NCI-H2081 treated with DMSO at 0.1 percent for 48 hours (cell line): ENCODE data around the gene CCND1.
"Not testable (repeated sequence)": the region's sequence is repeated elsewhere in the genome, so short reads cannot be mapped to it uniquely, and the experiment has no call there.

ENCODE experiments used
- DNase-seq: peaks from one replicate; lab custom pipeline; 2025; lab: John Stamatoyannopoulos, UW

Gene CCND1

DNA sequence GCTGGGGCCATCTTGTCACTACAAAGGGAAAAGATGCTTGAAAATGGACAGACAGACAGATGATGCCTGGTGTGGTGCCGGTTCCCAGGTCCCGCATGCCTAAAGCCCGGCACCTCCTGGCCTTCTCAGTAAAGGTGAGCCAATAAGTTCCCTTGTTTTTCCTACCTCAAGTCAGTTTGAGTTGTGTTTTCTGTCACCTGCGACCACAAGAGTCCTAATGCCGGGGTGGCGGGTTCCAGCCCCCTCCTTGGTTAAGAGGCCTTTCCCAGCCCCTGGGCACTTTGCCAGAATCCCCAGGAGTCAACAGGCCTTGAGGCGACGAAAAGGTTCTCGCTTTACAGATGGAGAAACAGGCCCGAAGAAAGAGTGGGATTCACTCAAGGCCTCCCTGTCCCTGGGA is 53.8 kb downstream of the CCND1 start:
- DNase-seq: no peak

DNA sequence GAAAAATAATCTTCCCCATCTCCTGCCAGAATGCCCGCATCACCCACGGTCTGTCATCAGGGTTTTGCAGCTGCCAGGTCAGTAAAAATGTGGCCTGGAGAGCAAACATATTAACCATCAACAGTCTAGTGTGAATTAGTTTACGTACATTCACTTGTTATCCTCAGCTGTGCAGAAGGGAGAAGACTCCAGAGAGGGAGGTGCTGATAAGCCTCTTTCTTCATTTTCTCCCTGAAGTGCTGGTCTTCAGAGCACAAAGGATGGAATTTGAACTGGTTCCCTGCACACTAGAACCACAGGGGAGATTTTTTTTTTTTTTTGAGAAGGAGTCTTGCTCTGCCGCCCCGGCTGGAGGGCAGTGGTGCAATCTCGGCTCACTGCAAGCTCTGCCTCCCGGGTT is 54.6 kb downstream of the CCND1 start:
- DNase-seq: no peak

DNA sequence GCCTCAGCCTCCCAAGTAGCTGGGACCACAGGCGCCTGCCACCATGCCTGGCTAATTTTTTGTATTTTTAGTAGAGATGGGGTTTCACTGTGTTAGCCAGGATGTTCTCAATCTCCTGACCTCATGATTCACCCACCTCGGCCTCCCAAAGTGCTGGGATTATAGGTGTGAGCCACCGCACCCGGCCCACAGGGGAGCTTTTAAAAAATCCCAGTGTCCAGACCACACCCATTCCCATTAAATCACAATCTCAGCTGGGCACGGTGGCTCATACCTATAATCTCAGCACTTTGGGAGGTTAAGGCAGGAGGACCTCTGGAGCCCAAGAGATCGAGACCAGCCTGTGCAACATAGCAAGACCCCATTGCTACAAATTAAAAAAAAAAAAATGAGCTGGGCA is 55.0 kb downstream of the CCND1 start:
- DNase-seq: not testable (repeated sequence)

DNA sequence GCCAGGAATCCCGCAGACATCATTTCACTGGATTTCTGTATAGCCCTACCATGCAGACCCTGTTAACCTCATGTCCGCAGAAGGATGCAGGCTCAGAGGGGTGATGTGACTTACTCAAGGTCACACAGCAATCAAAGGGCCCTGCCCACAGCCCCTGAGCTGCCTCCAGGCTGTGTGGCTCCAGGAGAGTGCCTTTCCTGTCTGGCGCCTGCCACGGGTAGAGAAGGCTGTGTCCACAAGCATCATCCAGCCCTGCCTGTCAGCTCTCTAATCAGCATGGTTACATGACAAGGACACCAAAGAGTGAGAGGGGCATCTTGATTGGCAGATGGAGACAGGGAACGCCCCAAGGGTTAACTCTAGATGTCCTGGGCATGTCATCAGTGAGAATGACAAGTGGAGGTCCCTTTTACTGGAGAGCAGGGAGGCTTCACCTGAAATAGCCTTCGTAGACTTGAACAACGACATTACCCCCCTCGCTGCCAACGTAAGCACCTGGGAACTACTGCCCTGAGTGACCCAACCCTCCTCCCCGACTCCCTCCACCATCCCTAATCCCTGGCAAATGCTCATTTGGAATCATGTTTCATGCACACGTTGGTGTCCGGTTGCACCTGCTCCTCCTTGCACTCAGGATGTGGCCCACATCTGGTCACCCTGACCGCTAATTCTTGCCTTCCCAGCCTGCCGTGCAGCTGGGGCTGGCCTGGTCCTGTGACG is 56.0 kb downstream of the CCND1 start:
- DNase-seq: no peak

DNA sequence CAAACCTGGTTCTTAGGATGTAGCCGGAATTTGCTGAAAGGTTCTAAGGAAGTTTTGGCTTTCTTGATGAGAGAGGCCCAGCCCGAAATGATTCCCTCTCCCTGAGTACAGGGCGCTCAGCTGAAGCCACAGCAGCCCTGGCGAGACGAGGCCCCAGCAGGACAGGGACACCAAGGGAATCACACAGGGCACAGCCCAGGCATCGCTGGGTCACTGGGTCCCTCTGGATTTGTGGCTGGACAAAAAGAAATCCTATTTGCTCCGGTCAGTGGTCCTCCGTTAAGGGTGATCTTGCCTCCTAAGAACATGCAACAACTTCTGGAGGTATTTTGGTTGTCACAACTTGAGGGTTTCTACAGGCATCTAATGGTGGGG is 56.5 kb downstream of the CCND1 start:
- no peak for DNase-seq

DNA sequence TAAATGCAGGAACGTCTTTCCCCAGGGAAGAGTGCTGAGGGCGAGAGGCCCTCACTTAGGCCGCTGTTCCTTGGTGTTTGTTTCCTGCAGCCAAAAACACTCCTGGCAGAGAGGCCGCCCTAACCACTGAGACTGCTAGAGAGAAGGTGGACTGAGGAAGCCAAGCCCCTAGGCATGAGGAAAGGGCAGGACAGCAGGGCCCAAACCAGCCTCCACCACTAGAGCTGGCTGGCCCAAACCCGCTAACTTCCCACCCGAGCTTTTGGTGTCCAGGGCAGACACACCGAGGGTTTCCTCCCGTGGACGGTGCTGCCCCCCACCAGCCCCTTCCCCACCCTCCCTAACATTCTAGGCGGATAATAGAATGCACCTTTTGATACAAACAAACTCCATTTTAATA is 56.9 kb downstream of the CCND1 start:
- DNase-seq: no peak

DNA sequence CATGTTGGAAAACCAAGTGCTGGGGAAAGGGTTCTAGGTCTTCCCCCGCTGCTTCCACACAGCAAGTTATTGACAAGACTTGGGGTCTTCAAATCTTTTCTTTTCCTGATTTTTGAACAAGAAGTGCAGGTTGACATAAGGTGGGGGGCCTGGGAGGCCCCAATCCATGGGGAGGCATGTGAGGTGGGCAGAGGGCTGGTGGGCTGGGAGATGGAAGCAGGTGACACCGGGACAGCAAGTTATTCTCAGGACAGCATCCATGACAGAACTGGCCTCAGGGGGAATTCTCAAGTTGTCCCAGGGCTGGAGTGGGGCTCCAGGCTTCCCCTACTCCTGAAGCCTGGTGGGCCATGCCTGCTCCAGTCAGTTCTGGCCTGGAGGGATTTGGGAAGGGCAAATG is 57.4 kb downstream of the CCND1 start:
- DNase-seq: no peak

DNA sequence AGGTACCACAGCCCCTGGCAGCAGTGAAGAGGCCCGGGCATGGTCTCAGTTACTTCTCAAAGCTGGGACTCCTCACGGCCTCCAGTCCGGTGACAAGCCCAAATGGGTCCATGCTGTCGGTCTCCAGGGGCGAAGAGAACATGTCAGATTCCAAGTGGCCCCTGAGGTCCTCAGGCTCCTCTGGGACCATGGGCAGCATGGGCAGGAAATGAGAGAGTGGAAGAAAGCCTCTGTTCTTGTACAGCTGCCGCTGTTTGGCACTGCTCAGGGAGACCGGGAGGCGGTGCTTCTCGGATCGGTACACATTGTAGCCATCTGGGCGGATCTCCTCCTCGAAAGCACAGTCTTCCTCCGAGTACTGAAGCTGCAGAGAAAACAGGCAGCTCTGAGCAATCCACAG is 58.3 kb downstream of the CCND1 start:
- no peak for DNase-seq

DNA sequence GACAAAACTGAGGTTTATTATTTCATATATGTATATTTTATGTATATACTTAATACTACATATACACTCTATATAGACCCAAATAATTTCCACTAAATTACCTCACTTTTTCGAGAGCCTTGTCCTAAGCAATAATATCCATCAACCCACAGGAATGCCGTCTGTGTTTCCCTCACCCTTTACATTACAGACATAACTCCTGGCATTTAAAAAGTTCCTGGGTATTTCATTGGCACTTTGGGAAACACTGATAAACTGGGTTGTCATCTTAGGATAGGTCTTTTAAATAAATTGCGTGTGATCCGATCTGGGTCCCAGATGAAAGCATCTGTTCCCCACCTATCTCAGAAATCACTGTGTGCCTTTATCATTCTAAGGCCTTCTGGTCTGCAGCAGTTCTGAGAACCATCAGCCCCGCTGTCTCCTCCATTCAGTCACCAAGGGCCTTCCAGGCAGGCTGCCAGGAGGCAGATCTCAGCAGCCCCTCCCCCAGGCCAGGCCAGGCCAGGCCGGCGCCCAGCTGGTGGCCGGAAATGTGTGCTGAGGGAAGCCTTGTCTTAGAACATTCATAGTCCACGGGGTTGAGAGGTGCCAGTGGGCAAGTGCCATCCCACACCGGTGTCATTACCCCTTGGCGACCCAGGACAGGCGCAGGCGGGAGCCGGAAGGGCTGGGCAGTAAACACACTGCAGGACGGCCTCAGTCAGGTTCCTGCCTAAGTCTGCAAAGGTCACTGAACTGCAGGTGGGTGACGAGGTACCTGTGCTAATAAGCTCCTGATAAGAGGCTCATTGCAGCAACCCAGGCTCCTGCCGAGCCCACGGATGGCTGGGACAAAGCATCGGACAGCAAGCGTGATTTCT is 59.6 kb downstream of the CCND1 start:
- DNase-seq: no peak

DNA sequence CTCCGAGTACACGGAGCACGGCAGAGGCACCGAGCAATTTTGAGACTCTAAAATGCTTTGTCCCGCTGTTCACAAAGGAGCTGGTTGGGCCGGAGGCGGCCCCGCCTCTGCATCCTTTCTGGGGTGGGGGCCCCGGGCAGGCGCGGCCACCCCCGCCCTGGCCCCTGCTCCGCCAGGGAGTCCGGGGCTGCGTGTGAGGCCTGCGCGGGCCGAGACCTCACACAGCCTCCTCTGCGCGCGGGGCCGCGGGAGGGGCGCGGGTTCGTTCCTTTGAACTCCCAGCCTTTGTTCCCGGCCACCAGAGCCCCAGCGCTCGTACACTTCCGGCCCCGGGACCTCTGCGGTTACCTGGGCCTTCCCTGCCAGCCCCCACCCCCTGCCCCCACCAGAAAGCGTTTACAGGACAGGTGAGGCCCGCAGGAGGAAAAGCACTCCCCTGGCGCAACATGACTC is 61.3 kb downstream of the CCND1 start:
- no peak for DNase-seq

DNA sequence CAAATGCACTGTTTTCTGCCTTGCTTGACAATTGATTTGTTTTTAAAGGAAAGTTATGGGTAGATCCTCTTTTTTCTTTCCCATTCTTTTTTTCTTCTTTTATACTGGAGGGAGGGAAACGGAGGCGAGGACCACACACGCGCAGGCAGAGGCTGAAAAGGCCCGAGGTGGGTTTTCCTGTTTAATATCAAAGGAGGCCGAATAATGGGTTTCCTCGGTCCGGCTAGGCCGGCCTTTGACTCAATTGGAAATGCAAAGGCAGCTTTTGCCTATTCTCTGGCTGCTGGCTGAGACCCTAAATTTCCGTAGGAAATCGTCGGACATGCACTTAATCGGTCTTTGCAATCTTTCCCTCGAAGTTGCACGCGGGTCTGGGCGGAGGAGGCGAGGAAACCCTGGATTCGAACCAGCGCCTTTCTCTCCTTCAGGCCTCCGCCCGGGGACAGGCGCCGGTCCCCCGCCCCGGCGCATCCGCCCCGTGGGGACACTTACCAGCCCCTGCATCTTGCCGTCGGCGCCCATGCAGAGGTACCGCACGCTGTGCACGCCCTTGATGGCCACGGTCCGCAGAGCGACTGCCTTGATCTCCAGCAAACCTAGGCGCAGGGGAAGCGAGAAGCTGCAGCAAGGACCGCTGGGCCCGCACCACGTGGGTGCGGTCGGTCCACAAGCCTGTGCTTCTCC is 62.0 kb downstream of the CCND1 start:
- no peak for DNase-seq

DNA sequence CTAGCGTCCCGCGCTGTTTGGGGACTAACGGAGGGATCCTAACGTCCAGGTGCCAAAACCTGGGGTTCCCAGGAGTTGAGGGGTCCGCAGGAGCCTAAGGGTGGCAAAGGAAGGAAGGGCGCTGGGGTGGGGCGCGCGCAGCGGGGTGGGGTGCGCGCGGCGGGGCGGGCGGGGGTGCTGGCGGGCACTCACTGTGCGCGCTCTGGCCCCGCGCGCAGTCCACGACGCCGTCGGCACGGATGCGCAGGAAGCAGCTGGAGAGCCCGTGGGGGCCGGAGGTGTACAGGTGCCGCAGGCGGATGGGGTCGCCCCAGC is 62.5 kb downstream of the CCND1 start:
- no peak for DNase-seq
